GM19397 (cell line): Measurements from ENCODE around the gene TAP2.
"Not testable (repeated sequence)": the region's sequence is repeated elsewhere in the genome, so short reads cannot be mapped to it uniquely, and the experiment has no call there.

Experiments
- ATAC-seq: cut with Tn5 transposase; IDR thresholded peaks from one replicate; pipeline ENCODE4 v1.9.1; 2021; ENCODE audit warnings: mild to moderate bottlenecking, moderate library complexity; ENCODE audit not compliant: unreplicated experiment

The TAP2 gene

DNA sequence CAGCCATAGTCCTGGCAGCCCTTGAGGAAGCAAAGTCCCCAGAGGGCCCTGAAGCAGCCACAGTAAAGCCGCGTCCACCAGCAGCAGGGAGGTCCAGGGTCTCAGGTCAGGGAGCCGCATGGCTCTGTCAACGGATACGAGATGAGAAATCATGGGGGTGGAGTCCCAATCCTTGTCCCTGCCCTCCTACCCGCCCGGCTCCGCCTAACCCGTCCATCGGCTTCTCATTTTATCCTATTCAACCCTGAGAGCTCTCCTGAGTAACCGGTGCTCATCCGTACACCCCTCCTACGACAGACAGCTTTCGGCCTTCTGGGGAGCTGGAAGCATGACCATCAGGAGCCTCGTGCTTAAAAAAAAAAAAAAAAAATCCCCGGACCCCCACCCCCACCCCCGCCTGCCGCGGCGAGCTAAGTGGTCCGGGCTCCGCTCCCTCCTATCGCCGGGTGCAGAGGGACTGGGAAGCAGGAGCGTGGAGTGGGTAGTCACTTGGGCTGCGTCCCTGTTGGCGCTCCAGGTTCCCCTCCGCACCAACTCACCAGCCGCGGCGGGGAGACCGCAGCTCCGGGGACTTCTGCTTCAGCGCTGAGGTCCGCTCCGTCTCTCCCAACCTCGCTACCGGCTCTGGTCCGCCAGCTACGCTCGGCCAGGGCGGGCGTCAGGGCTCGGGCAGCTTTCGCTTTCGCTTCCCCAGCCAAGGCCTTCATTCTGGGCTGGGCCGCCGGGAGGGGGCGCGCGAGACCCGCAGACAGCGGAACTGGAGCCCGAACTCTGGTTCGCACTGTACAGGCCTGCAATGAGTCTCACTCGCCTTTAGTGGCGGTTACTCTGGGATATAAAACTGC lies at the start of gene TAP2:
Gene TAP2 (minus strand): TSS at position 626 of the 845 bp plus-strand sequence. CDS start 506 bp downstream, at position 120.
- peak; percentile 78 for ATAC-seq

GRCh38 chr6:32887616-32888015 lies 49.1 kb upstream of the TAP2 start:
- no peak for ATAC-seq

DNA sequence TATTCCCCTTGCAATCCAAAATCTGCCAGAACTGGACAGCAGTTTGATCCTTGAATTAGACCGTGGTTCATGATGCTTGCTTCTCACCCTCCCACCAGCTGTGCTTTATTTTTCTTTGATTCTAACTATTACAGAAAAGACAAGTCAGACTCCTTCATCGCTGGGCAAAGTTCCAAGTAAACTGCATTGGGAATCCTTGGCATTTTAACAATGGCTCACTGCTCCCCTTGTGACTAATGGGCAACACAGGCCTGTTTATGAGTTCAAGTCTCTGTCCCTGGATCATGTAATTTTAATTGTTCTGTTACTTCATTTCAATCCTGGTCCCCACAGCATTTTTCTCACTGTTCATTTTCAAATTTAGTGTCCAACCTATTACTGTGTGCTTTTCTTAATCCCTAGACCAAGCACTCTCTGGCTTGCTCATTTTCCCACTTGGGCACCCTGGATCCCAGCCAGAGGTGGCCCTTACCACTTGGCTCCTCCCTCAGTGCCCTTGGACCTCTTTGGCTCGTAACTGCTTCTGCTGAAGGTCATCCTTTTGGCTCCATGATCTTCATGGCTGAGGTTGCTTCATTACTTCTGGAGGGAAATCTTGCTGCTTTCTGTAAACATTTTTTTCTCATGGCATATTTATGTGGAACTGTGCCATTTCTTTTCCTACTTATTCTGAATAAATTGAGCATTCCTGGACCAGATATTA lies 48.3 kb upstream of the TAP2 start:
- ATAC-seq = no peak

GRCh38 chr6:32885698-32886286 lies 47.3 kb upstream of the TAP2 start:
- no peak for ATAC-seq

DNA sequence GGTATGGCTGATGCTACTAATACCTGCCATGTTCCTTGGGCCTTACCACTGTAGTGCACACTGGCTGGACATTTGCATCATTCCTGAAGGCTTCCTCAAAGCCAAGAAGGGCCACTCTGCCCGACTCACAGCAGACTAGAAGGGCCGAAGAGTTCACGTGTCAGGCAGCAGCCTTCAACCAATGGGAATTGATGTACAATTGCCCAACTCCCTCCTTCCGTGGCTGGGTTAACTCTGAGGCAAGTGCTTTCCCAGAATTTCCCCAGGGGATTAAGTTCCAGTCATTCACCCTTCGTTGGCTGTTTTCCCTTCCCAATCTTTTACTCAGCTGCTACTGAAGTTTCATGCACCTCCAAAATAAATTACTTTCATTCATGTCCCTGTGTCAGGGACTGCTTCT lies 45.2 kb upstream of the TAP2 start:
- no peak for ATAC-seq

DNA sequence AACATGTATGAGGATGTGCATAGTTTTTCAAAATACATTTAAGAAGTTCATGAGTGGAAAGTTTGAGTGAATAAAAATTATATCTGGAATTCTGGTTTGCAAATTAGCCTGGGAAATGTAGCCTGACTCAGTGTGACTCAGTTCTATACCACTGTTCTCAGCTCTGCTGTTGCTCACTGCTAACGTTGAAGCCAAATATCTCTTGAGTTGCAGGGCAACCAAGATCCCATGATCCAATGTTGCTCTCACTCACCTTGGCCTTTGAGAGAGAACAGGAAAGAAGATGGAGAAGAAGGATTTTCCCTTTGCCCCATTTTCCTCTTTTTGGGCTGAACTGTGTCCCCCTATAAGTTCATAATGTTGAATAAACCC lies 44.3 kb upstream of the TAP2 start:
- ATAC-seq = no peak

GRCh38 chr6:32880962-32881361 lies 42.4 kb upstream of the TAP2 start:
- not testable (repeated sequence) for ATAC-seq

- ATAC-seq = no peak
Observed at GRCh38 chr6:32879691-32880090, 41.2 kb upstream of the TAP2 start.

DNA sequence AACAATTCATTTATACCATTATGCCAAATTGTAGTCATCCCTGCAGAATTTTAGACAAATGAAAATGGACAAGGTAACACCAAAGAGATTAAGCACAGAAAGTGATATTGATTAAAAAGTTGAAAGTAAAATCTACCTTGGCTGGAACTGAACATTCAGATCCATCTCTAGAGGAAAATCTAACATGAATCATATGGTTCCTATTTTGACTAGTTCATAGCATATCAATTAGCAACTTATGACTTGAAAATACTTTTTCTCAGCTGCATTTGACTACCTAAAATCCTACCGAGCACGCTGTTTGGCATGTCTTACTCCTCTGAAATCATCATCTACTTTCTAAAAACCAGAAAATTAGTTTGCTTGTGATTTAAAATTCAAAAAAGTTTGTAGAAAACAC lies 38.1 kb upstream of the TAP2 start:
- ATAC-seq = no peak

GRCh38 chr6:32873947-32874346 lies 35.4 kb upstream of the TAP2 start:
- ATAC-seq = not testable (repeated sequence)

- no peak for ATAC-seq
Observed at GRCh38 chr6:32868257-32868788, 29.8 kb upstream of the TAP2 start.

- no peak for ATAC-seq
Observed at GRCh38 chr6:32867554-32868256, 29.2 kb upstream of the TAP2 start.

GRCh38 chr6:32867022-32867477 lies 28.5 kb upstream of the TAP2 start:
- ATAC-seq = no peak

GRCh38 chr6:32865724-32866443 lies 27.3 kb upstream of the TAP2 start:
- no peak for ATAC-seq

GRCh38 chr6:32862725-32863124 lies 24.2 kb upstream of the TAP2 start:
- ATAC-seq = no peak

GRCh38 chr6:32860674-32861073 lies 22.1 kb upstream of the TAP2 start:
- ATAC-seq = no peak

- no peak for ATAC-seq
Observed at GRCh38 chr6:32858194-32858593, 19.7 kb upstream of the TAP2 start.

GRCh38 chr6:32857156-32857891 lies 18.8 kb upstream of the TAP2 start:
- ATAC-seq = no peak

- ATAC-seq = no peak
Observed at GRCh38 chr6:32855467-32856174, 17.1 kb upstream of the TAP2 start.
